Measurements from ENCODE around the gene CDH7. TPM values are rescaled to one million over a fixed set of nuclear protein-coding genes. Genes with fewer than 3 reads are reported as not detected.

The CDH7 gene
- total RNA-seq, 1 experiment from 2014 or later, result 6.1 TPM

DNA sequence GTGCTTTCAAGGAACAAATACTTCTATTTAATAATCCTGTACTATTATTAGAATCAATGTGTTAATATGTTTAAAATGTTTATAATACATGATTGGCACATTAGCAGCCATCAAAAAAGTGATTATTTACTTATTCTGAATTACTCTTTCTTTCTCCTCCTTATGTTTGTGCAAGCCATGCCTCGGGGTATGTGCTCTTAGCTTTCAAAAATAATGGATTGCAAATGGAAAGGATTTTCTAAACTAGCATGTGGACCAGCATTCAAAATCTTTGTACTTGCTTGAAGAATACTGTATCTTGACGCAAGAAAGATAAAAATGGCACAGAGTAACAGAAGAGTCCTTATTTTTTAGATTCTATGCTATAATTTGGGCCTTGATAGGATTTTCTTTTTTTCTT is 156.5 kb downstream of the CDH7 start:
- Histone ChIP-seq H3K27me3 (ENCODE audit: low read length) (no peaks in the 10 kb centered on the region), H3F3A (ENCODE audit: low read length, unreplicated experiment) (no peaks in the 10 kb centered on the region), H4K20me1 (ENCODE audit: low read length) (no peaks in the 10 kb centered on the region), H3K4me3 (ENCODE audit: low read length) (no peak overlapping the region), H3K27ac (ENCODE audit: low read length) (peak overlapping the region; percentile 82), H3K9ac (ENCODE audit: low read length) (peak overlapping the region; percentile 29), H3K9me3 (ENCODE audit: low read length) (no peaks in the 10 kb centered on the region), H2AFZ (ENCODE audit: low read length) (peak overlapping the region; percentile 21; the same call in 1 of the 2 replicates), H3K4me1 (ENCODE audit: insufficient read depth, low read length) (peaks cover 17% of the 10 kb centered on the region), H3K4me2 (ENCODE audit: low read length) (peak overlapping the region; percentile 23), H3K79me2 (ENCODE audit: low read length) (no peaks in the 10 kb centered on the region), H3K36me3 (ENCODE audit: low read depth, low read length) (no peaks in the 10 kb centered on the region), H3K9me2 (replicated peaks; ENCODE audit: low read length) (no peaks in the 10 kb centered on the region)
- ChIA-PET POLR2A (ENCODE audit: unreplicated experiment) (no interaction called here), CTCF (no interaction called here)
- intact Hi-C loops (cut with micrococcal nuclease), result loop anchor here (2.0 kb wide), 1 partner anchor 84 kb away; no protein-coding TSS in a partner anchor
- no peak for ATAC-seq
- no TSS peak for BruUV-seq (replicated peaks)
- TF ChIP-seq, protein P1, sequence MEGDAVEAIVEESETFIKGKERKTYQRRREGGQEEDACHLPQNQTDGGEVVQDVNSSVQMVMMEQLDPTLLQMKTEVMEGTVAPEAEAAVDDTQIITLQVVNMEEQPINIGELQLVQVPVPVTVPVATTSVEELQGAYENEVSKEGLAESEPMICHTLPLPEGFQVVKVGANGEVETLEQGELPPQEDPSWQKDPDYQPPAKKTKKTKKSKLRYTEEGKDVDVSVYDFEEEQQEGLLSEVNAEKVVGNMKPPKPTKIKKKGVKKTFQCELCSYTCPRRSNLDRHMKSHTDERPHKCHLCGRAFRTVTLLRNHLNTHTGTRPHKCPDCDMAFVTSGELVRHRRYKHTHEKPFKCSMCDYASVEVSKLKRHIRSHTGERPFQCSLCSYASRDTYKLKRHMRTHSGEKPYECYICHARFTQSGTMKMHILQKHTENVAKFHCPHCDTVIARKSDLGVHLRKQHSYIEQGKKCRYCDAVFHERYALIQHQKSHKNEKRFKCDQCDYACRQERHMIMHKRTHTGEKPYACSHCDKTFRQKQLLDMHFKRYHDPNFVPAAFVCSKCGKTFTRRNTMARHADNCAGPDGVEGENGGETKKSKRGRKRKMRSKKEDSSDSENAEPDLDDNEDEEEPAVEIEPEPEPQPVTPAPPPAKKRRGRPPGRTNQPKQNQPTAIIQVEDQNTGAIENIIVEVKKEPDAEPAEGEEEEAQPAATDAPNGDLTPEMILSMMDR (conservative IDR thresholded peaks at IDR 0.05; ENCODE audit: low read depth, low read length), result no peak
- no peak for TF ChIP-seq EZH2phosphoT487 (IDR thresholded peaks at IDR 0.05; ENCODE audit: borderline replicate concordance, low read length)
- no peak for TF ChIP-seq EZH2 (IDR thresholded peaks at IDR 0.05; ENCODE audit: low read length, unreplicated experiment)
- no peak for DNase-seq

- peak; percentile 66 for ATAC-seq
- Histone ChIP-seq H4K20me1 (ENCODE audit: low read length) (no peaks in the 10 kb centered on the region), H3K9ac (ENCODE audit: low read length) (no peak overlapping the region), H3K79me2 (ENCODE audit: low read length) (no peaks in the 10 kb centered on the region), H3K9me3 (ENCODE audit: low read length) (no peaks in the 10 kb centered on the region), H3K27ac (ENCODE audit: low read length) (no peak overlapping the region), H3K9me2 (replicated peaks; ENCODE audit: low read length) (no peaks in the 10 kb centered on the region), H3F3A (ENCODE audit: low read length, unreplicated experiment) (no peaks in the 10 kb centered on the region), H2AFZ (ENCODE audit: low read length) (no peak overlapping the region), H3K4me3 (ENCODE audit: low read length) (no peak overlapping the region), H3K27me3 (ENCODE audit: low read length) (no peaks in the 10 kb centered on the region), H3K4me2 (ENCODE audit: low read length) (0 out of 2 replicates have a peak overlapping the region, but pooled peaks have one; percentile 63), H3K4me1 (ENCODE audit: insufficient read depth, low read length) (peaks cover 5% of the 10 kb centered on the region; the same call in 1 of the 2 replicates), H3K36me3 (ENCODE audit: low read depth, low read length) (no peaks in the 10 kb centered on the region)
- DNase-seq, result no peak
- CTCF ChIA-PET, result no interaction called here
- no TSS peak for BruUV-seq (replicated peaks)
- intact Hi-C loops (cut with micrococcal nuclease), result no loop called here
- POLR2A ChIA-PET (ENCODE audit: unreplicated experiment), result no interaction called here
- TF ChIP-seq EZH2 (IDR thresholded peaks at IDR 0.05; ENCODE audit: low read length, unreplicated experiment), result no peak
- TF ChIP-seq, protein P1 (conservative IDR thresholded peaks at IDR 0.05; ENCODE audit: low read depth, low read length), result no peak
- TF ChIP-seq EZH2phosphoT487 (IDR thresholded peaks at IDR 0.05; ENCODE audit: borderline replicate concordance, low read length), result no peak
Measured at GRCh38 chr18:65919018-65919417, 168.2 kb downstream of the CDH7 start.

DNA sequence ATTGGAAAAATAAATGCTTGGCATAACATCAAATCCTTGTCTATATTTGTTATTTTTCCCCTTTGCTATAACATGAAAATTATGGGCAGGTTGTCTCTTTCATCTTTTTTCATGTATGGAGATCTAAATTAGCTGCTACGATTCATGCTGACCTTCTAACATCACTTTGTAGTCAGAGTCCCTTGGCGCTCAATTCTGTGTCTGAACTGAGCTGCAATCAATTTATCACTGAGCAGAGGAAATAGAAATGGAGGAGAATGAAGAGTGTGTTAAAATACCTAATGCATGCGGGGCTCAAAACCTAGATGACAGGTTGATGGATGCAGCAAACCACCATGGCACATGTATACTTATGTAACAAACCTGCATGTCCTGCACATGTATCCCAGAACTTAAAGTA is 168.9 kb downstream of the CDH7 start:
- H3K9me3 ChIP-seq (ENCODE audit: low read length), result no peaks in the 10 kb centered on the region
- peaks cover 5% of the 10 kb centered on the region; the same call in 1 of the 2 replicates for H3K4me1 ChIP-seq (ENCODE audit: insufficient read depth, low read length)
- H3K4me3 ChIP-seq (ENCODE audit: low read length), result no peak overlapping the region
- no peaks in the 10 kb centered on the region for H3F3A ChIP-seq (ENCODE audit: low read length, unreplicated experiment)
- no peaks in the 10 kb centered on the region for H3K9me2 ChIP-seq (replicated peaks; ENCODE audit: low read length)
- no peaks in the 10 kb centered on the region for H3K27me3 ChIP-seq (ENCODE audit: low read length)
- H2AFZ ChIP-seq (ENCODE audit: low read length), result no peak overlapping the region
- no peaks in the 10 kb centered on the region for H4K20me1 ChIP-seq (ENCODE audit: low read length)
- TF ChIP-seq EZH2phosphoT487 (IDR thresholded peaks at IDR 0.05; ENCODE audit: borderline replicate concordance, low read length) (no peak), EZH2 (IDR thresholded peaks at IDR 0.05; ENCODE audit: low read length, unreplicated experiment) (no peak)
- TF ChIP-seq, protein P1 (conservative IDR thresholded peaks at IDR 0.05; ENCODE audit: low read depth, low read length), result no peak
- BruUV-seq (replicated peaks), result no TSS peak
- ATAC-seq (no peak), DNase-seq (no peak)
- H3K9ac ChIP-seq (ENCODE audit: low read length), result no peak overlapping the region
- H3K79me2 ChIP-seq (ENCODE audit: low read length), result no peaks in the 10 kb centered on the region
- CTCF ChIA-PET, result no interaction called here
- H3K27ac ChIP-seq (ENCODE audit: low read length), result no peak overlapping the region
- intact Hi-C loops (cut with micrococcal nuclease), result no loop called here
- POLR2A ChIA-PET (ENCODE audit: unreplicated experiment), result no interaction called here
- no peak overlapping the region for H3K4me2 ChIP-seq (ENCODE audit: low read length)
- H3K36me3 ChIP-seq (ENCODE audit: low read depth, low read length), result no peaks in the 10 kb centered on the region

All from PC-3 (cell line).